ENCODE measurements around the gene FAM20A. TPM values are rescaled to one million over a fixed set of nuclear protein-coding genes. Genes with fewer than 3 reads are reported as not detected.

Gene FAM20A
- total RNA-seq, 6 experiments from 2014 or later, result 28.2 to 86.0 (median 45.0) TPM

- no peak overlapping the region for H3K27ac ChIP-seq
- H3K9me3 ChIP-seq, result no peaks in the 10 kb centered on the region
- H3K4me3 ChIP-seq, result no peak overlapping the region
- H3K4me1 ChIP-seq, result no peaks in the 10 kb centered on the region
- 29% methylated on average over 2 of the region's 3 CpGs for WGBS (ENCODE audit: insufficient coverage, low coverage, low lambda C conversion rate, missing lambda C conversion rate)
- intact Hi-C loops (cut with DNase I), result no loop called here
- no peak for TF ChIP-seq POLR2A (IDR thresholded peaks at IDR 0.05)
- TF ChIP-seq, protein P1, sequence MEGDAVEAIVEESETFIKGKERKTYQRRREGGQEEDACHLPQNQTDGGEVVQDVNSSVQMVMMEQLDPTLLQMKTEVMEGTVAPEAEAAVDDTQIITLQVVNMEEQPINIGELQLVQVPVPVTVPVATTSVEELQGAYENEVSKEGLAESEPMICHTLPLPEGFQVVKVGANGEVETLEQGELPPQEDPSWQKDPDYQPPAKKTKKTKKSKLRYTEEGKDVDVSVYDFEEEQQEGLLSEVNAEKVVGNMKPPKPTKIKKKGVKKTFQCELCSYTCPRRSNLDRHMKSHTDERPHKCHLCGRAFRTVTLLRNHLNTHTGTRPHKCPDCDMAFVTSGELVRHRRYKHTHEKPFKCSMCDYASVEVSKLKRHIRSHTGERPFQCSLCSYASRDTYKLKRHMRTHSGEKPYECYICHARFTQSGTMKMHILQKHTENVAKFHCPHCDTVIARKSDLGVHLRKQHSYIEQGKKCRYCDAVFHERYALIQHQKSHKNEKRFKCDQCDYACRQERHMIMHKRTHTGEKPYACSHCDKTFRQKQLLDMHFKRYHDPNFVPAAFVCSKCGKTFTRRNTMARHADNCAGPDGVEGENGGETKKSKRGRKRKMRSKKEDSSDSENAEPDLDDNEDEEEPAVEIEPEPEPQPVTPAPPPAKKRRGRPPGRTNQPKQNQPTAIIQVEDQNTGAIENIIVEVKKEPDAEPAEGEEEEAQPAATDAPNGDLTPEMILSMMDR (IDR thresholded peaks at IDR 0.05), result no peak
- no peaks in the 10 kb centered on the region for H3K27me3 ChIP-seq
- no peak for ATAC-seq
- DNase-seq, result no peak
- no peaks in the 10 kb centered on the region for H3K36me3 ChIP-seq
Observed at GRCh38 chr17:68507576-68507975, 93.6 kb downstream of the FAM20A start.

DNA sequence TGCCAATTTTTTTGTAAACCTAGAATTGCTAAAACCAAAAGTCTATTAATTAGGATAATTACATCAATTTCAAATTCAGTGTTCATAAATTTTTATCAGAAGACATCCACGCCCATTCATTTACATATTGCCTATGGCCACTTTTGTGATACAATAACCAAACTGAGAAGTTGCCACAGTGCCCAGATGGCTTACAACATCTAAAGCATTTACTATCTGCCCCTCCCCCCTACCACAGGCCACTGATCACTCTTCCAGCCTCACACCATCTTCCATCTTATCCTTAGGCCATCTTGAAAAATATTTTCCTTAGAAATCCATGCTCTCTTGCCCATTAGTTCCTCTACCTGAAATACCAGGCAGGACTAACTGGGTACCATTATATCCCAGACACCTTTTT lies 95.2 kb downstream of the FAM20A start:
- DNase-seq (no peak), ATAC-seq (no peak)
- Histone ChIP-seq H3K27ac (no peak overlapping the region), H3K9me3 (no peaks in the 10 kb centered on the region), H3K27me3 (no peaks in the 10 kb centered on the region), H3K4me3 (no peak overlapping the region), H3K4me1 (no peaks in the 10 kb centered on the region), H3K36me3 (no peaks in the 10 kb centered on the region)
- no peak for TF ChIP-seq POLR2A (IDR thresholded peaks at IDR 0.05)
- TF ChIP-seq, protein P1 (IDR thresholded peaks at IDR 0.05), result no peak
- intact Hi-C loops (cut with DNase I), result no loop called here
- WGBS (ENCODE audit: insufficient coverage, low coverage, low lambda C conversion rate, missing lambda C conversion rate), result 89% methylated on average over 1 of the region's 1 CpG

GRCh38 chr17:68501074-68501473 lies 100.1 kb downstream of the FAM20A start:
- peaks cover 0 to 10% (median 0%) of the 10 kb centered on the region in 4 donors for H3K4me1 ChIP-seq
- no peaks in the 10 kb centered on the region for H3K27me3 ChIP-seq
- no peaks in the 10 kb centered on the region for H3K36me3 ChIP-seq
- DNase-seq, result no peak
- TF ChIP-seq, protein P1 (IDR thresholded peaks at IDR 0.05), result no peak
- no peak for TF ChIP-seq POLR2A (IDR thresholded peaks at IDR 0.05)
- ATAC-seq, result no peak
- WGBS (ENCODE audit: insufficient coverage, low coverage, low lambda C conversion rate, missing lambda C conversion rate), result 71% methylated on average over 3 of the region's 3 CpGs
- H3K27ac ChIP-seq, result no peak overlapping the region
- H3K9me3 ChIP-seq, result no peaks in the 10 kb centered on the region
- no peak overlapping the region for H3K4me3 ChIP-seq
- intact Hi-C loops (cut with DNase I), result no loop called here

DNA sequence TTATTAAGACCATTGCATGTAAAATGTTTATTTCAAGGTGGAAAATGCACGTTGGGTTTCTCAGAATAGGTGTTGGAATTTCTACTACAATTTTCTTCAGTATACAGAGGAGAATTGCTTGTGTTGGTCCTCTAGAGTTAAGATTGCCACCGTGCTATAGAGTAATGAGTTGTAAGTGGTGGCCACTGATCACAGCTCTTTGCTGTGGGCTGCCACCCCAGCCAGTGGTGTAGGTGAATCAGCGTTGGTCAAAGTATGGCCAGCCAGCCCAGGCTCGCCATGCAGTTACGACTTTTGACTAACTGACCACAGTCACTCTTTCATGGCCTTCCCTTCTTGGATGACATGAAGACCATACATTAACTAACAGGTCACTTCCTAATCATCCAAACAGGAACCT lies 101.6 kb downstream of the FAM20A start:
- TF ChIP-seq, protein P1 (IDR thresholded peaks at IDR 0.05), result no peak
- no peak for TF ChIP-seq POLR2A (IDR thresholded peaks at IDR 0.05)
- Histone ChIP-seq H3K36me3 (no peaks in the 10 kb centered on the region), H3K9me3 (no peaks in the 10 kb centered on the region), H3K27me3 (no peaks in the 10 kb centered on the region), H3K27ac (no peak overlapping the region), H3K4me3 (no peak overlapping the region), H3K4me1 (peaks cover 0 to 10% (median 0%) of the 10 kb centered on the region in 4 donors)
- ATAC-seq (no peak), DNase-seq (no peak)
- intact Hi-C loops (cut with DNase I), result no loop called here
- WGBS (ENCODE audit: insufficient coverage, low coverage, low lambda C conversion rate, missing lambda C conversion rate), result 90% methylated on average over 5 of the region's 5 CpGs
